ENCODE data around the gene MVB12B. TPM values are rescaled to one million over a fixed set of nuclear protein-coding genes. Genes with fewer than 3 reads are reported as not detected.
"Not testable (repeated sequence)": the region's sequence is repeated elsewhere in the genome, so short reads cannot be mapped to it uniquely, and the experiment has no call there.

Gene MVB12B
- total and polyA plus RNA-seq, 8 donors: 2.3 to 21.9 (median 6.4) TPM

DNA sequence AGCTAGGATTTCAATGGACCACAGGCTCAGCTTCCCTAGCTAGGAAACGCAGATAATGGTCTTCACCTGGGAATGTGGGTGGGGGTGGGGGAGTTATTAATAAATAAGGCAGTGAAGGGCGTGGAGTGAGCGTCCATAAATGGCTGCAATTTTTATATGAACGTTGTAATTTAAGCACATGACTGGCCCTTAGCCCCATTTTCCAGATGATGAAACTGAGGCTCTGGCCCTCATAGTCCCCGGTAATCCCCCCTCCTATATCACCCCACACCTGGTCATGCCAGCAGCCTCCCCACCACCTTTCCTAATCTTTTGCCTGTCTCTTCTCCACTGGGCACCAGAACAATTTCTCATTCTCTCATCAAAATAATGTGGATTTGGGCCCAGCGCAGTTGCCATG is 225.2 kb downstream of the MVB12B start:
- Histone ChIP-seq H3K27ac (no peak overlapping the region), H3K4me1 (peaks cover 0 to 9% (median 4%) of the 10 kb centered on the region in 4 donors), H3K36me3 (no peaks in the 10 kb centered on the region), H3K9me3 (no peaks in the 10 kb centered on the region), H3K27me3 (peaks cover 0 to 9% (median 0%) of the 10 kb centered on the region in 3 donors), H3K4me3 (no peak overlapping the region)
- DNase-seq: no peak
- 87 to 91% (median 90%) methylated on average over 6 of the region's 6 CpGs for WGBS, 5 donors
- intact Hi-C loops (cut with DNase I; ENCODE audit: low total_unique reads): no loop called here
- TF ChIP-seq POLR2AphosphoS5 (IDR thresholded peaks at IDR 0.05) (no peak), EP300 (IDR thresholded peaks at IDR 0.05) (no peak), POLR2A (IDR thresholded peaks at IDR 0.05) (no peak)
- TF ChIP-seq, protein P1, sequence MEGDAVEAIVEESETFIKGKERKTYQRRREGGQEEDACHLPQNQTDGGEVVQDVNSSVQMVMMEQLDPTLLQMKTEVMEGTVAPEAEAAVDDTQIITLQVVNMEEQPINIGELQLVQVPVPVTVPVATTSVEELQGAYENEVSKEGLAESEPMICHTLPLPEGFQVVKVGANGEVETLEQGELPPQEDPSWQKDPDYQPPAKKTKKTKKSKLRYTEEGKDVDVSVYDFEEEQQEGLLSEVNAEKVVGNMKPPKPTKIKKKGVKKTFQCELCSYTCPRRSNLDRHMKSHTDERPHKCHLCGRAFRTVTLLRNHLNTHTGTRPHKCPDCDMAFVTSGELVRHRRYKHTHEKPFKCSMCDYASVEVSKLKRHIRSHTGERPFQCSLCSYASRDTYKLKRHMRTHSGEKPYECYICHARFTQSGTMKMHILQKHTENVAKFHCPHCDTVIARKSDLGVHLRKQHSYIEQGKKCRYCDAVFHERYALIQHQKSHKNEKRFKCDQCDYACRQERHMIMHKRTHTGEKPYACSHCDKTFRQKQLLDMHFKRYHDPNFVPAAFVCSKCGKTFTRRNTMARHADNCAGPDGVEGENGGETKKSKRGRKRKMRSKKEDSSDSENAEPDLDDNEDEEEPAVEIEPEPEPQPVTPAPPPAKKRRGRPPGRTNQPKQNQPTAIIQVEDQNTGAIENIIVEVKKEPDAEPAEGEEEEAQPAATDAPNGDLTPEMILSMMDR (IDR thresholded peaks at IDR 0.05): no peak

DNA sequence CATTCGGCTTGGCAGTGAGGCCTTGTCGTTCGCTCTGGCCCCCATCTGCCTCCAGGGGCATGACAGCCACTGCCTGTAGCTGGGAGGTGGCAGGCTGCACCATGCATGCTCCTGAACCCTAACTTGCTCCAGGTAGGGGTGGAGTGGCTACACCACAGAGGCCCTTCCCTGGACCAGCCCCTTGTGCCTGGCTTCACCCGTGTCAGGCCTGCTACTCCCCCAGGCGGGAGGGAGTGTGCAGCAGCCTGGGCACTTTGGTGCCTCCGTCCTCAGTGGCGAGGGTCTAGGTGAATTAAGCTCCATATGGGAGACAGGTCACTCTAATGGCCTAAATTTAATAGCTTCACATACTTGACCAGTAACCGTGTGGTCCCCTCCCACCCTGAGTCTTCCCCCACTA is 227.7 kb downstream of the MVB12B start:
- WGBS, 5 donors: 83 to 97% (median 93%) methylated on average over 4 to 8 of the region's 8 CpGs
- Histone ChIP-seq H3K27ac (no peak overlapping the region), H3K9me3 (no peaks in the 10 kb centered on the region), H3K36me3 (no peaks in the 10 kb centered on the region), H3K4me3 (no peak overlapping the region), H3K4me1 (peaks cover 0 to 9% (median 4%) of the 10 kb centered on the region in 4 donors), H3K27me3 (peaks cover 0 to 10% (median 3%) of the 10 kb centered on the region in 3 donors)
- TF ChIP-seq POLR2AphosphoS5 (IDR thresholded peaks at IDR 0.05) (no peak), EP300 (IDR thresholded peaks at IDR 0.05) (no peak), POLR2A (IDR thresholded peaks at IDR 0.05) (no peak)
- TF ChIP-seq, protein P1 (IDR thresholded peaks at IDR 0.05): no peak
- intact Hi-C loops (cut with DNase I; ENCODE audit: low total_unique reads): no loop called here
- DNase-seq: no peak

DNA sequence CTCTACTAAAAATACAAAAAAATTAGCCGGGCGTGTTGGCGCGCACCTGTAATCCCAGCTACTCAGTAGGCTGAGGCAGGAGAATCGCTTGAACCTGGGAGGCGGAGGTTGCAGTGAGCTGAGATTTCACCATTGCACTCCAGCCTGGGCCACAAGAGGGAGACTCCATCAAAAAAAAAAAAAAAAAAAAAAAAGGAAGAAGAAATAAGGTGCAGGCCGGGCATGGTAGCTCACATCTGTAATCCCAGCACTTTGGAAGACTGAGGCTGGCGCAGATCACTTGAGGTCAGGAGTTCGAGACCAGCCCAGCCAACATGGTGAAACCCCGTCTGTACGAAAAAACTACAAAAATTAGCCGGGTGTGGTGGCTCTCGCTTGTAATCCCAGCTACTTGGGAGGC is 228.8 kb downstream of the MVB12B start:
- 82 to 89% (median 85%) methylated on average over 12 to 13 of the region's 13 CpGs for WGBS, 5 donors
- not testable (repeated sequence) for H3K4me1 ChIP-seq, H3K27ac ChIP-seq, H3K4me3 ChIP-seq, H3K36me3 ChIP-seq, DNase-seq, H3K9me3 ChIP-seq
- intact Hi-C loops (cut with DNase I; ENCODE audit: low total_unique reads): loop anchor here (5.0 kb wide), 1 partner anchor 53 kb away; no protein-coding TSS in a partner anchor
- H3K27me3 ChIP-seq: peaks cover 0 to 21% (median 3%) of the 10 kb centered on the region in 3 donors
- TF ChIP-seq, protein P1 (IDR thresholded peaks at IDR 0.05): peak in 1 of 7 experiments; percentile 5

Small RNA genes within 50 kb of the gene (small RNA-seq; reads per million reads assigned to genes)
- 0 to 0.14 (median 0.05) reads per million in 4 donors for gene RF00108
